ENCODE measurements around the gene CUBN.
"Not testable (repeated sequence)": the region's sequence is repeated elsewhere in the genome, so short reads cannot be mapped to it uniquely, and the experiment has no call there.

Gene CUBN

DNA sequence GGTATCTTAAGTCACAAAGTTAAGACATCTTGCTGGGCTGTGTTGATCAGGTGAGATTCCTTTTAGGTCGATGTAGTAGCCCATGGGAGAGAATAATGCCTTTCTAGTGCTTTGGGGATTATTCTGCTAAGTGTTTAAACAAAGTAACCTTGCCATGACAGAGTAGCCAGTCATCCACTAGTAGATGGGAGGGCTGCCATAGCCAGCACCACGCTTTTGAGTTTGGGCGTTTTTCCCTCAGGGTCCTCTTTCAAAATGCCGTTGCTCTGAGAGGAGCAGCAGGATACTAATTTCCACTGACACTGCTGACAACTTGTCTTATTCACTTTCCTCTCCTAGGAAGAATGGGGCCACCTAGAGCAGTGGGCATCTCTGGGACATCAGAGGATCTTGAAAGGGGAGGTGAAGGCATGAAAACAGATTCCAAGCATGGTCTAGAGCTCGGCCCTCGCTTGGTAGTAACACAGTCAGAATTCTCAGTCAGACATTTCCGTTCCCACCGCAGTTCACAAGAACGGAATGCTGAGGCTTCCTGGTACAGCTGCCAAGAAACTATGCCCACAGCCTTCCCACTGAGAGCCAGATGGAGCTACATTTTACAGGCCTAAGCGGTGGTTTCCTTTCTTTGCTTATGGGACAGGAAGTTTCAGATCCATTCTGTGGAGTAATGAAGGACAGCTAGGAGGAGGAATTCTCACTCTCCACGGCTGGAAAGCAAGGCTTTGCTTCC is 297.1 kb downstream of the CUBN start:
- H2AFZ ChIP-seq (ENCODE audit: low read depth, low read length) = no peak overlapping the region
- H3K36me3 ChIP-seq (ENCODE audit: insufficient read depth, low read length) = no peaks in the 10 kb centered on the region
- H3K4me1 ChIP-seq (ENCODE audit: insufficient read depth, low read length) = no peaks in the 10 kb centered on the region
- H3K9me3 ChIP-seq (ENCODE audit: low read length) = no peaks in the 10 kb centered on the region
- no peak overlapping the region for H3K4me3 ChIP-seq (ENCODE audit: low read length)
- H3K27me3 ChIP-seq (ENCODE audit: insufficient read depth, low read length) = no peaks in the 10 kb centered on the region

DNA sequence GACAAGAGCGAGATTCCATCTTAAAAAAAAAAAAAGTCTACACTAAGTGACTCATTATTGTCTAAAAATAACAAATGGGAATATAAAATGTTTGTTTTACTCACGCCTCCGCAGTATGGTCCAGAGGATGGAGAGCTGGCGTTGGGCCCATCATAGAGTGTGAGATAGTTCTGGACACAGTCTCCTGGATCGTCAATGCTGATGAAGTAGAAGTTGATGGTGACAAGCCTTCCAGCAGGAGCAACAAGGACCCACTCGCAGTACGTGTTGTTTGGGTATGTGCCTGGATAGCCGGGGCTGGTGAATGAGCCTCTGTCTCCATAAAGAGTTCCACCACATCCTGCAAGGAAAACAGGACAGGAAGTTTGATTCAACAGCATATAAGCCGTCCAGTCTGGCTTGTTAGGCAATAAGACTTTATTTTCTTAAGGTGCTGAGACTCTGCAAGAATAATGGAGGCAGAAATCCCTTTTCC is 300.9 kb downstream of the CUBN start:
- Histone ChIP-seq H3K27me3 (ENCODE audit: insufficient read depth, low read length) (no peaks in the 10 kb centered on the region), H3K4me3 (ENCODE audit: low read length) (no peak overlapping the region), H3K36me3 (ENCODE audit: insufficient read depth, low read length) (no peaks in the 10 kb centered on the region), H3K4me1 (ENCODE audit: insufficient read depth, low read length) (no peaks in the 10 kb centered on the region), H2AFZ (ENCODE audit: low read depth, low read length) (no peak overlapping the region), H3K9me3 (ENCODE audit: low read length) (no peaks in the 10 kb centered on the region)

DNA sequence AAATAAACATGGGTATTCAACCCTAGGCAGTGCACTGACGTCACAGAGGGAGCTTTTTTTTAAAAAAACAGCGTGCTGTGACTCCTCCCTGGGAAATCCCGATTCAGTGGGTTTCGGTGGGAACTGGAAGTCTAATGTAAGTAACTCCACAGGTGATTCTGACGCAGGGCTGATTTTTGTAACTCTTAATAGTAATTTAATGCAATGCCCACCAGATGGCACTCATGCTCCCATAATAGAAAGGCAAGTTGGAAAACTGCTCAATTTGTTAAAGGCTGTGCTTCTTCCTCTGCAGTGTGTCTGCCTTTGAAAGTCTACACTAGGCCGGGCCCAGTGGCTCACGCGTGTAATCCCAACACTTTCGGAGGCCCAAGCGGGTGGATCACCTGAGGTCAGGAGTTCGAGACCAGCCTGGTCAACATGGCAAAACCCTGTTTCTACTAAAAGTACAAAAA is 301.5 kb downstream of the CUBN start:
- Histone ChIP-seq H2AFZ (ENCODE audit: low read depth, low read length) (no peak overlapping the region), H3K27me3 (ENCODE audit: insufficient read depth, low read length) (no peaks in the 10 kb centered on the region), H3K9me3 (ENCODE audit: low read length) (peaks cover 2% of the 10 kb centered on the region), H3K4me3 (ENCODE audit: low read length) (no peak overlapping the region), H3K4me1 (ENCODE audit: insufficient read depth, low read length) (no peaks in the 10 kb centered on the region), H3K36me3 (ENCODE audit: insufficient read depth, low read length) (no peaks in the 10 kb centered on the region)

DNA sequence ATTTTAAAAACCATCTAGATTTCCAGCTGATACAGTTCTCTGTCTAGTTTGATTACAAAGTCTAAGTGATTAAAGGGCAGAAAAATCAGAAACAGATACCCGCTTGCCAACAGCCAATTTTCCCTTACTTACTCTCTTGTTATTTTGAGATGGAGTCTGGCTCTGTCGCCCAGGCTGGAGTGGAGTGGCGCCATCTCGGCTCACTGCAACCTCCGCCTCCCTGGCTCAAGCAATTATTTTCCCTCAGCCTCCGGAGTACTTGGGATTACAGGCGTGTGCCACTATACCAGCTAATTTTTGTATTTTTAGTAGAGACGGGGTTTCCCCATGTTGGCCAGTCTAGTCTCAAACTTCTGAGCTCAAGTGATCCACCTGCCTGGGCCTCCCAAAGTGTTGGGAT is 302.1 kb downstream of the CUBN start:
- H3K4me1 ChIP-seq (ENCODE audit: insufficient read depth, low read length); H2AFZ ChIP-seq (ENCODE audit: low read depth, low read length); H3K9me3 ChIP-seq (ENCODE audit: low read length); H3K27me3 ChIP-seq (ENCODE audit: insufficient read depth, low read length); H3K36me3 ChIP-seq (ENCODE audit: insufficient read depth, low read length); H3K4me3 ChIP-seq (ENCODE audit: low read length): not testable (repeated sequence)

DNA sequence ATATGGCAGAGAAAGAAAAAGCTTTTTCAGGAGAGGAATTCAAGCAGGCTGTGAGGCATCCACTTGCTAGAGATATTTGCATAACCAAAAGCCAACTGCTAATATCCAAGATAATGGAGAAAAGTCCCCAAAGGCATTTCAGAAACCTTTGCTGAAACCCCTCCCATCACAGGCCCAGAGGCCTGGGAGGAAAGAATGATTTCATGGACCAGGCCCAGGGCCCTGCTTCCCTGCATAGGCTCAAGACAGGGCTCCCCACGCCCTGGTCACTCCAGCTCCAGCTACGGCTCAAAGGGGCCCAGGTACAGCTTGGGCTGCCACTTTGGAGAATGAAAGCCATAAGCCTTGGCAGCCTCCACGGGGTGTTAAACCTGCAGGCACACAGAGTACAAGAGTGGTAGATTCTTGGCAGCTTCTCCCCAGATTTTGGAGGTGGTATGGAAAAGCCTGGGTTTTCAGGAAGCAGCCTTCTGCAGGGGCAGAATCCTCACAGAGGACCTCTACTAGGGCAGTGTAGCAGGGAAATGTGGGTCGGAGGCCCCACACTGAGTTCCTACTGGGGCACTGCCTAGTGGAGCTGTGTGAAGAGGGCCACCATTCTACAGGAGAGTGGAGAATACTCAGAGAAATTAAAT is 306.8 kb downstream of the CUBN start:
- H3K27me3 ChIP-seq (ENCODE audit: insufficient read depth, low read length) = no peaks in the 10 kb centered on the region
- H2AFZ ChIP-seq (ENCODE audit: low read depth, low read length) = no peak overlapping the region
- peaks cover 15% of the 10 kb centered on the region for H3K9me3 ChIP-seq (ENCODE audit: low read length)
- no peak overlapping the region for H3K4me3 ChIP-seq (ENCODE audit: low read length)
- H3K36me3 ChIP-seq (ENCODE audit: insufficient read depth, low read length) = no peaks in the 10 kb centered on the region
- H3K4me1 ChIP-seq (ENCODE audit: insufficient read depth, low read length) = peaks cover 4% of the 10 kb centered on the region

DNA sequence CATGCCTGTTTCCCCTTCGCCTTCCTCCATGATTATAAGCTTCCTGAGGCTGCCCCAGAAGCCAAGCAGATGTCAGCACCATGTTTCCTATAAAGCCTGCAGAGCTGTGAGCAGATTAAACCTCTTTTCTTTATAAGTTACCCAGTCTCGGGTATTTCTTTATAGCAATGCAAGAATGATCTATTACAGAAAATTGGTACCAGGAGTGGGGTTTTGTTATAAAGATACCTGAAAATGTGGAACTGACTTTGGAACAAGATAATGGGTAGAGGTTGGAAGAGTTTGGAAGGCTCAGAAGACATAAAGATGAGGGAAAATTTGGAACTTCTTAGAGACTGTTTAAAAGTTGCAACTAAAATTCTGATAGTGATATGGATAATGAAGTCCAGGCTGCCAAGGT is 307.6 kb downstream of the CUBN start:
- Histone ChIP-seq H3K9me3 (ENCODE audit: low read length) (peaks cover 15% of the 10 kb centered on the region), H3K4me1 (ENCODE audit: insufficient read depth, low read length) (peaks cover 4% of the 10 kb centered on the region), H3K36me3 (ENCODE audit: insufficient read depth, low read length) (no peaks in the 10 kb centered on the region), H2AFZ (ENCODE audit: low read depth, low read length) (no peak overlapping the region), H3K27me3 (ENCODE audit: insufficient read depth, low read length) (no peaks in the 10 kb centered on the region), H3K4me3 (ENCODE audit: low read length) (no peak overlapping the region)

DNA sequence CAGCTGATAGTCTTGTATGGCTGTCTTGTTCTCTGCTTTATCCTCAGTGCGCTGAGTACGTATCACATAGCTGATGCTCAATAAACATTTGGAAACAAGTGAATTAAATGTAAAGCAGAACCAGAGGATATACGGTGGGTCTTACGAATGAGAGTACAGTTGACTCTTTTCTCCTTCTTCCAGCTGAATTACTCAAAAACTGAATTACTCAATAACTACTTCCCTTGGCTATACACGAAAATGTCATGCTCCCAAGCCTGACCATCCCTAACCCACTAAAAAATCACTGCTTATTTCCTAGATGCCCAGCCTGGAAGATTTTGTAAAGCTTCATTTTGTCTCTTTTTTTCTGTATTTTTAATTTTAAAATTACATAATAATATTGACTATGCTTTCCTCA is 309.2 kb downstream of the CUBN start:
- Histone ChIP-seq H3K9me3 (ENCODE audit: low read length) (peaks cover 15% of the 10 kb centered on the region), H3K27me3 (ENCODE audit: insufficient read depth, low read length) (no peaks in the 10 kb centered on the region), H3K4me3 (ENCODE audit: low read length) (no peak overlapping the region), H2AFZ (ENCODE audit: low read depth, low read length) (no peak overlapping the region), H3K4me1 (ENCODE audit: insufficient read depth, low read length) (peaks cover 12% of the 10 kb centered on the region), H3K36me3 (ENCODE audit: insufficient read depth, low read length) (no peaks in the 10 kb centered on the region)

DNA sequence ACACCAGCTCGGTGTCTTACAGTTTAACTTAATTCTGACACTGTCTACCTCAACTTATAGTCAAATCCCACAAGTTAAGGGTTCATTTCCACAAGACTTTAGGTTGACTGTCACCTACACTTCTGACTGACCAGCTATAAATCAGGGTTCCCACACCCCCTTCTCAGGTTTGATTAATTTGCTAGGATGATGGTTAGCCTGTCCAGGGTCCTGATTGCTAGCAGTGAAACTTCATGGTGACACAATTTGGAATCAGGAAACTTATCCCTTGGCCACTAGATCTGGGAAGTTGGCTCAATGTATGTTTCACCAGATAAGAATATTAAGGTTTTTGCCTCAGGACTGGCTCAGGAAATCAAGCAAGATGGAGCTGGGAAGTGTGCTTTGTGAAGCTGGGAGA is 309.6 kb downstream of the CUBN start:
- H3K4me3 ChIP-seq (ENCODE audit: low read length) = no peak overlapping the region
- no peaks in the 10 kb centered on the region for H3K27me3 ChIP-seq (ENCODE audit: insufficient read depth, low read length)
- no peaks in the 10 kb centered on the region for H3K36me3 ChIP-seq (ENCODE audit: insufficient read depth, low read length)
- no peak overlapping the region for H2AFZ ChIP-seq (ENCODE audit: low read depth, low read length)
- peaks cover 12% of the 10 kb centered on the region for H3K4me1 ChIP-seq (ENCODE audit: insufficient read depth, low read length)
- peaks cover 15% of the 10 kb centered on the region for H3K9me3 ChIP-seq (ENCODE audit: low read length)

DNA sequence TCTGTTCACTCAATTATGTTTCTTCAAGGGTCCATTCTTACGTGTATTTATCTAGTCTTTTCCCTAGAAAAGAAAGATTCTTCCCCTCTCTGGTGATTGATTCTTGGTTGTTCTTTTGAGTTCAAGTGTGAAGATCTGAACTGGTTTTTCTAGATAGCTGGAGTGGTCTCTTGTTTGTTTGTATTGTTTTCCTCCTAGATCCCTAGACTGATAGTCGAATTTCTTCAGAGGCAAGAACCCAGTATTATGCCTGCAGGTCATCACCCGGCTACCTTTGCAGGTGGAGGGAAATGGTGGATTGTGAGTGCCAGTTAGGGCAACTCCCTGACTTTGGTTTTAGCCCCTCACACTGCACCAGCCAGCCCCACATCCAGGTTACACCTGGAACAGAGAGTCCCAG is 310.2 kb downstream of the CUBN start:
- Histone ChIP-seq H3K27me3 (ENCODE audit: insufficient read depth, low read length) (no peaks in the 10 kb centered on the region), H3K9me3 (ENCODE audit: low read length) (peaks cover 15% of the 10 kb centered on the region), H3K4me3 (ENCODE audit: low read length) (no peak overlapping the region), H2AFZ (ENCODE audit: low read depth, low read length) (no peak overlapping the region), H3K4me1 (ENCODE audit: insufficient read depth, low read length) (peaks cover 12% of the 10 kb centered on the region), H3K36me3 (ENCODE audit: insufficient read depth, low read length) (no peaks in the 10 kb centered on the region)

DNA sequence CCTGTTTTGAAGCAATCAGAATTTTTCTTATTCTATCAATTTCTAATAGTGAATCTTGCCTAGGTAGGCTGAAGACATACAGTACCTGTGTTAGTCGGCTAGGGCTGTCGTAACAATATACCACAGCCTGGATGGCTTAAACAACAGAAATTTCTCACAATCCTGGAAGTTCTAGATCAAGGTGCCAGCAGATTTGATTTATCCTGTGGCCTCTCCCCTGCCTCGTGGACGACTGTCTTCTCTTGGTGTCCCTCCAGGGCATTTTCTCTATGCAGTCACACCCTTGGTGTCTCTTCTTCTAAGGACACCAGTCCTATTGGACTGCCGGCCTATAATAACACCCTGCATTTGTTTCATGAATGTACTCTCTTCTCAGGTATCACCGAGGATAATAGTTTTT is 310.6 kb downstream of the CUBN start:
- H2AFZ ChIP-seq (ENCODE audit: low read depth, low read length) = no peak overlapping the region
- H3K4me3 ChIP-seq (ENCODE audit: low read length) = no peak overlapping the region
- peaks cover 15% of the 10 kb centered on the region for H3K9me3 ChIP-seq (ENCODE audit: low read length)
- peaks cover 12% of the 10 kb centered on the region for H3K4me1 ChIP-seq (ENCODE audit: insufficient read depth, low read length)
- H3K36me3 ChIP-seq (ENCODE audit: insufficient read depth, low read length) = no peaks in the 10 kb centered on the region
- no peaks in the 10 kb centered on the region for H3K27me3 ChIP-seq (ENCODE audit: insufficient read depth, low read length)

DNA sequence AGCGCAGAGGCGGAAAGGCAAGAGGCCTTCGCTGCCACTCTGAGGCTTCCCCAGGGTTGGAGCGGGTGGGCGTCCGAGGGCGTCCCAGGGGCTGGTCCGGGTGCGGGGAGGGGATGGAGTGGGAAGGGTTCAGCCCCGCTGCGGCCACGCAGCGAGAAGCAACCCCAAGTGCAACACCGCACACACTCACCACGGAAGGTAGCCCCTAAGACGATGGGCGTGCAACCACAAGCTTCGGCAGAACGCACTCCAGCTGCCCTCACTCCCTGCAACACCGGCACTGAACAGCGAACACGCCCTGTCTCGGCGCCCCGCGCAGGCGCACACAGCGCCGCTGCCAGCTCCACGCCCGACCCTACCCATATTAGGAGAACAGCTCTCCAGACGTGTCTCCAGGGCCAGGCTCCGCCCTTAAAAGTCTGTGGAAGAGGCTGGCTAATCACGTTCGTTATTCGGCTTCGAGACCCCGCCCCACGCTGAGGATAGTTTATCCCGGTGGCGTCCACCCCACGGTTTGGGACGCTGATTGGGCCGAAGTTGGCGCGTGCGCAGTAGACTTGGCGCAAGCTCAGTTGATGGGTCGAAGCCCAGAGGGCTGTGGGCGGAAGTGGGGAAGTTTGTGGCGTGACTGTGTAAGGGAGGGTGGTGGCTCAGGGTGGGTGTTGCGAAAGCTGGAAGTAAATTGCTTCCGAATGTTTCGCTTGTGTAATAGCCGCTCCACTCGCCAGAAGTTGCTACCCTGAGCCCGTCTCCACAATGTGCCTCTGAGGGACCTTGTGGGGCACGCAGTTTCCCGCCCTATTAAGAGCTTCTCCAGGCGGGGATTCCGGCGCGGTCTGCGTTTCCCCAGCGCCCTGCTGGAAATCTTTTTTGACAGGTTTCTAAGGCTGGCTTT is 312.2 kb downstream of the CUBN start, which contains the start of gene RSU1:
RSU1 (minus strand) TSS at position 300 of the 895 bp plus-strand sequence. CDS start 343 bp downstream, outside the sequence.
- peaks cover 12% of the 10 kb centered on the region for H3K4me1 ChIP-seq (ENCODE audit: insufficient read depth, low read length)

DNA sequence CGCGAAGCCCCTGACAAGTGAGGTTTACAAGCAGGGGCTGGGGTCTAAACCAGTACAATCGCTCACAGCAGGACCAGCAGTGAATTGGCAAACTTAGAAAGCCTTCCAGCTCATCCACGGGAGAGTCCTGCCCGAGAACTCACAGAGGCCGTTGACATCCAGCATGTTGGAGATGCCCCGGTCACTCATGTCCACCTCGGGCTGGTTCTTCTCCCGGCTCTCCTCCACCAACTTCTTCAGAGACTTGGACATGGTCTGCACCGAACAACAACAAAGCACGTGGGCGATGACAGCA is 312.8 kb downstream of the CUBN start:
- H3K9me3 ChIP-seq (ENCODE audit: low read length) = peaks cover 2% of the 10 kb centered on the region
- peak overlapping the region; percentile 65 for H3K4me3 ChIP-seq (ENCODE audit: low read length)
- peaks cover 12% of the 10 kb centered on the region for H3K4me1 ChIP-seq (ENCODE audit: insufficient read depth, low read length)
- peak overlapping the region; percentile 74 for H2AFZ ChIP-seq (ENCODE audit: low read depth, low read length)
- no peaks in the 10 kb centered on the region for H3K27me3 ChIP-seq (ENCODE audit: insufficient read depth, low read length)
- no peaks in the 10 kb centered on the region for H3K36me3 ChIP-seq (ENCODE audit: insufficient read depth, low read length)

More for the DNA sequence above, 312.2 kb downstream of the CUBN start, which contains the start of gene RSU1:
- Histone ChIP-seq H3K27me3 (ENCODE audit: insufficient read depth, low read length) (no peaks in the 10 kb centered on the region), H2AFZ (ENCODE audit: low read depth, low read length) (peak within 1 kb of the TSS; percentile 74), H3K36me3 (ENCODE audit: insufficient read depth, low read length) (no peaks in the 10 kb centered on the region), H3K4me3 (ENCODE audit: low read length) (peak within 1 kb of the TSS; percentile 65), H3K9me3 (ENCODE audit: low read length) (peaks cover 6% of the 10 kb centered on the region)

DNA sequence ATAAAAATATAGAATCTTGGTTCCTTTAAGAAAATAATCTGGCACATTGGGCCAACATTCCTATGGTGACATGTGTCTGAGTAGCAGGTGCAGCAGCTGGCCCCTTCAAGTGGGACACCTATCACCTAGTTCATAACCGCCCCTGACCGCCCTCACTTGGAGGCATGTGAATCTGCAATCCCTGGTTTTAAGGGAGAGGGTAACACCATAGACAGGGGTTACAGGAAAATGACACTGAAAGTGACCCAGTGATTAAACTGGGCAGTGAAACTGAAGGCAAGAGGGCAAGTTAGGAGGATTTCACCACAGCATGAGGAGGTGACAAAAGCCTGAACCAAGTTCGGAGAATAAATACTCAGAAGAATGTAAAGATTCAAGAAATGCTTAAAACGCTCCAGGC is 313.4 kb downstream of the CUBN start:
- Histone ChIP-seq H3K9me3 (ENCODE audit: low read length) (no peaks in the 10 kb centered on the region), H3K27me3 (ENCODE audit: insufficient read depth, low read length) (no peaks in the 10 kb centered on the region), H3K4me3 (ENCODE audit: low read length) (peak overlapping the region; percentile 65), H3K36me3 (ENCODE audit: insufficient read depth, low read length) (no peaks in the 10 kb centered on the region), H3K4me1 (ENCODE audit: insufficient read depth, low read length) (peaks cover 12% of the 10 kb centered on the region), H2AFZ (ENCODE audit: low read depth, low read length) (no peak overlapping the region)
